LNCaP clone FGC (cell line): ENCODE measurements around the gene SPECC1L.

Experiments used
- DNase-seq: peaks from one replicate; pipeline ENCODE4 v3.0.0-alpha.2; 2011; ENCODE audit warnings: low read depth
- H3K4me3 ChIP-seq: 2 replicates; pipeline ENCODE4 v1.5.1; 2011; ENCODE audit warnings: mild to moderate bottlenecking, low read depth, low read length, control low read depth
- CTCF ChIP-seq: IDR thresholded peaks from 2 replicates; pipeline ENCODE4 v1.5.1; 2012; ENCODE audit warnings: mild to moderate bottlenecking; ENCODE audit not compliant: control insufficient read depth, insufficient read depth; ENCODE audit errors: extremely low read depth

Gene SPECC1L

GRCh38 chr22:24330636-24331035 is 60.0 kb downstream of the SPECC1L start:
- TF ChIP-seq CTCF: no peak
- DNase-seq: no peak
- H3K4me3 ChIP-seq: no peak overlapping the region

- DNase-seq: no peak
- no peak for TF ChIP-seq CTCF
- H3K4me3 ChIP-seq: no peak overlapping the region
Measured at GRCh38 chr22:24331468-24332440, 61.1 kb downstream of the SPECC1L start.

- TF ChIP-seq CTCF: no peak
- no peak overlapping the region for H3K4me3 ChIP-seq
- no peak for DNase-seq
Measured at GRCh38 chr22:24333301-24333700, 62.7 kb downstream of the SPECC1L start.

- no peak overlapping the region for H3K4me3 ChIP-seq
- TF ChIP-seq CTCF: no peak
- DNase-seq: no peak
Measured at GRCh38 chr22:24335496-24335895, 64.9 kb downstream of the SPECC1L start.

GRCh38 chr22:24337894-24338645 is 67.4 kb downstream of the SPECC1L start:
- TF ChIP-seq CTCF: no peak
- peak; percentile 62 for DNase-seq
- H3K4me3 ChIP-seq: no peak overlapping the region

- H3K4me3 ChIP-seq: no peak overlapping the region
- no peak for TF ChIP-seq CTCF
- DNase-seq: no peak
Measured at GRCh38 chr22:24338726-24339451, 68.3 kb downstream of the SPECC1L start.
